ENCODE measurements around the gene TNS3.

GRCh38 chr7:47542051-47542450, 39.9 kb downstream of the TNS3 start:
- no peak for TF ChIP-seq CTCF (IDR thresholded peaks at IDR 0.05)
- no peak for TF ChIP-seq POLR2A (IDR thresholded peaks at IDR 0.05)
